MM.1S (cell line): ENCODE measurements around the gene PREX1.

ENCODE experiments used
- CTCF ChIP-seq: fragments of 300-600 bp; sonication (generic); IDR thresholded peaks from 2 replicates; pipeline ENCODE4 v1.5.1; 2016; ENCODE audit warnings: antibody characterized with exemption, low read length, mixed read lengths
- EZH2 ChIP-seq: fragments of 300-600 bp; sonication (generic); optimal IDR thresholded peaks from 2 replicates; pipeline ENCODE3; 2017; ENCODE audit warnings: low read depth, mild to moderate bottlenecking, antibody characterized with exemption, low read length, mixed read lengths
- EZH2phosphoT487 ChIP-seq: fragments of 300-600 bp; sonication (generic); IDR thresholded peaks from 2 replicates; pipeline ENCODE4 v1.6.1; 2018; ENCODE audit warnings: antibody characterized with exemption, low read length

DNA sequence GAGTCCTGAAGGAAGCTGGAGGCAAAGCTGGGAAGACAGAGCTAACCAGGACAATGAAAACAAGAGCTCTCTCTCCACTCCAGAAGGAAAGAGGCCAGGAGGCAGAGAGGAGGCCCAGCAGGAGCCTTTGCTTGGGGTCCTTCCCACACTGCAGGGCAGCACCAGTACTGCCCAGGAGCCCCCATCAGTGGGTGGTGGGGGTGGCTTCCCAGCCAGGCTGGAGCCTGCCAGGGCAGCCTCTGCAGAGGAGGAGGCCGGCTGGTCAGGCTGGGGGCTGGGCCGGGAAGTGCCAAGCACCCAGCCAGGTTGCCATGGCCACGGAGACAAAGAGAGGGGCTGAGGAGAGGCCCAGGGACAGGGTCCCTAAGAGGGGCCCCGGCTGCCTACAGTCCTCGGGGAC, 33.4 kb downstream of the PREX1 start:
- TF ChIP-seq CTCF = no peak
- TF ChIP-seq EZH2 = no peak
- TF ChIP-seq EZH2phosphoT487 = no peak
